ENCODE results near the gene CBLN2.

Gene CBLN2

DNA sequence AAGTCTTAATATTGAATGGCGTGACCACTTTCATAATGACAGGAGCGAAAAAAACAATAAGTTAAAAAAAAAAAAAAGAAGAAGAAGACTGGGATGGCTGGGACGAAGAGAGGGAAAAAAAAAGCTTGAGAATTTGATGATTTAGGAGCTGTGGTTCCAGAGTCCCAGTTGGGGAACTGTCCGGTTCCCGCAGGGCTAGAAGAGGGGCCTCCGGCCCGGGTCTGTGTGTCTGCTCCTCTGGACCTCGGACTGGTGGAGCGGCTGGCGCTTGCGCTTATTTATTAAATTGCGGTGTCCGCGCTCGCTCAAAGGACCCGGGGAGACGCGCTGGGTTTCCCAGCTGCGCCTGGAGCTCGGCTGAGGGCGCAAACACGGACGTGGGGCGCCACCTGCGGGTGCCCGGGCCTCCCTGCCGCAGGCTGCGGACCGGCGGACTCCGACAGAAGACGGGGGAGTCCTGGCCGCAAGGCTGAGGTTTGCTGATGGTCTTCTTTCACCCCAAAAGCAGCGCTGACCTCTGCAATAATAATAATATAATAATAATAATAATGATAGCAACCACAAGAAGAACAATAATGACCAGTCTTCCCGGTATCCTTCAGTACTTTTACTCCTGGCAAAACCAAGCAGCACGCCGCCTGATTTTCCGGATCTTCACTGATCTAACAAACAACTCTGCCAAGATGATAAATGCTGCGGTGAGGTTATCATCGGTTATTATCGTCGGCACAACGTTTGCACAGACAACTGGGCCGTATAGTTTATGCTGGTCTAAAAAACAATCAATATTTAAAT is at the start of gene CBLN2:
Gene CBLN2 (minus strand): TSS at position 251 of the 795 bp plus-strand sequence. CDS start 2,182 bp downstream, outside the sequence.
- no peak for DNase-seq (ENCODE audit: low read depth in 1 of 2, low spot score in 1 of 2)

DNA sequence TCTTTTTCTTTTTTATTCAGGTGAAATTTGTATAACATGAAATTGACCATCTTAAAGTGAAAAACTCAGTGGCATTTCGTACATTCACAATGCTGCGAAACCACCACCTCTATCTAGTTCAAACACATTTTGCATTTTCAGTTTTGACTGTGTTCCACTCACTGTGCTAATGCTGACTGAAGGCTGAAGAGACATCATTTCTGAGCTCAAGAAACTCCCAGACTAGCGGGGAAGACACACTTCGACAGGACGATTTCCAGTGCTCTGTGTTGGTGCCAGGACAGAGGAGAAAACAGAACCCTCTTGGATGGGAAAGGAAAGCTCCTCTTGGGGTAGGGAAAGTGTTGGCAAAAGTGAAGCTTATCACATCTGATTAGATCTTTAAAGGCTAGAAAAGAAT is 44.2 kb upstream of the CBLN2 start:
- DNase-seq (ENCODE audit: low read depth in 1 of 2, low spot score in 1 of 2): no peak

DNA sequence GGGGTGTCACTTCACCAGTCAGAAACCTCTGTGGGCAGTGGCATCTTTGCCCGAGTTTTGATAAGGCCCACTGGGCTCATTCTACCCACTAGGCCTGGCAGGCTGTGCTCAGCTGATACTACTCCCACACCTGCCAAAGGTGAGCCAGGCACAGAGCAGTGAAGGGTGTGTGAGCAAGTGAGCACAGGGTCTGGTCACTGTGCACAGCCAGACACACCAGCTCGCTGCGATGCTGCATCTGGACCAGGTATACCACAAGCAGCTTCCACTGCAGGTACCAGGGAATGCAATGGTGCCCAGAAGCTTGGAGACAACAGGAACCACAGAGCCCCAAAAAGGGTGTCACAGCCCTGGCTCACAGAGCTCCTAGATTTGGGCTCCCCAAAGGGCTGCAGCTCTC is 40.6 kb upstream of the CBLN2 start:
- no peak for DNase-seq (ENCODE audit: low read depth in 1 of 2, low spot score in 1 of 2)

DNA sequence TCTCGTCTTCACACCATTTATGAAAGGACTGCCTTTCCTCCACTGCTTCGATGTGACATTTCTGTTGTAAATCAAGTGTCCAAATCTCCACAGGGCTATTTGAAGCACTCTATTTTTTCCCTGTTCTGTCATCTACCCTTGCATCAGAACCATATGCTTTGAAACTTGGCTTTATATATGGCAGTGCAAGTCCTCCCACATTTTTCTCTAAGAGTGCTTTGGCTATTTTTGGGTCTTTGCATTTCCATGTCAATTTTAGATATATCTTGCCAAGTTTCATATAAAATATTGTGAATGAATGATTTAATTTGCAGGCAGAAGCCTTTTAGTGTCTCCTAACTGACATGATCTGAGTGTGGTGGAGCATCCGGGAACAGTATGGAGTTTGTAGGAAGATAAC is 37.8 kb upstream of the CBLN2 start:
- no peak for DNase-seq (ENCODE audit: low read depth in 1 of 2, low spot score in 1 of 2)

DNA sequence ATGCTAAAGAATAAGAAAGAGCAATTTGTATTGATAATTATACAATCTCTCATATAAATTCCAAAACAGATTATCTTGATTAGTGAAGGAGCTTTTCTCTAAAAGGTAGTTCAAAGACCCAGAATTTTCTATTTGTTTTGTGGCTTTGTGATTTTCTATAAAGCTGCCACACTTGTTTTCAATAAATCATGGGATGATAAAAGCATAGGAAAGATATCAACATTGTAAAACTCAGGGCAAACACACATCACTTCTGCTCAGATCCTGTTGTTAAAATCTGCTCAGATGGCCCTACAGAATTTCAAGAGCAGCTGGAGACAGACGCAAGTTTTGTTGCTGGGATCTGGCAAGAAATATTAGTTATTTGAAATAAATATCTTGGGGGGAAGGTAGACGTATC is 28.8 kb upstream of the CBLN2 start:
- no peak for DNase-seq (ENCODE audit: low read depth in 1 of 2, low spot score in 1 of 2)

DNA sequence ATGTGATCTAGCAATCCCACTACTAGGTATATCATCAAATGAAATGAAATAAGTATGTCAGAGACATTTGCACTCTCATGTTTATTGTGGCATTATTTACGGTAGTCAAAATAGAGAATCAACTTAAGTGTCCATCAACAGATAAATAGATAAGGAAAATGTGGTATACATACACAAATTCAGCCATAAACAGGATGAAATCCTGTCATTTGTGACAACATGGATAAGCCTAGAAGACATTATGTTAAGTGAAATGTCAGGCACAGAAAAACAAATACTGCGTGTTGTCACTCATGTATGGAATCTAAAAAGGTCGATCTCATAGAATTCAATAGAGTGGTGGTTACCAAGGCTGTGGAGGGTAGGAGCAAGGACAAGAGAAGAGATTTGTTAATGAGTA is 22.1 kb upstream of the CBLN2 start:
- no peak for DNase-seq (ENCODE audit: low read depth in 1 of 2, low spot score in 1 of 2)

DNA sequence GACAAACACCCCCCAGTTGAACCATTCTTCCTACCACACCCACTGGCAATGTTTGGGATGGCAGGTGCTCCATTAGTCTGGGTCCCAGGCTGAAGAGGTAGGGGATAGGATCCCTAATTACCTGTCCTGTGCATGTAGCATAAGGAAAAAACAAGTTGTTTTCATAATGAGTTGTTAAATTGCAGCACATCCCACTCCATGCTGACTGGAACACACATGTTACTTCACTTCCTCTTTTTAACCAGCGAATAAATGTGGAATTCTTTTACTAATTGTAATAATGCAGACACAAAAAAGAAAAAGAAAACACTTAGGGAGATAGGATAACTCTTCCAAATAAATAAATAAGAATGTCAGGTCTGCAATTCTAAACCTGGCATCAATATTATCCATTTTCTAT is 11.8 kb upstream of the CBLN2 start:
- DNase-seq (ENCODE audit: low read depth in 1 of 2, low spot score in 1 of 2): no peak

DNA sequence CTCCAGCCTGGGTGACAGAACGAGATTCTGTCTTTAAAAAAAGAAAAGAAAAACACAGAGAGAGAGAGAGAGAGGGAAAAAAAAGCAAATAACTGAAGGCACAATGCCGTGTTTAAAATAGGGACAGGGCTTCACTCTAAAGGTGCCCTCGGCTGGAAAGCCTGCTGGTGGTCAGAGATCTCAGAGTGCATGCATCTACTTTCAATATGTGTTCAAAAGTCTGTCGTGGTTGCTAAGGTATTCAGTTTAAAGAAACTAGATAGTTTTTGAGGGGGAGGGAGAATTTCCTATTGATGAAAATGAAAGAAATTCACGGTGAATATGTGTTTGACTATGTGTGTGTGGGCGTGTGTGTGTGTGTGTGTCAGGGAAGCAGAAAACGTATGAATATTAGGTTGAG is 11.0 kb upstream of the CBLN2 start:
- no peak for DNase-seq (ENCODE audit: low read depth in 1 of 2, low spot score in 1 of 2)

DNA sequence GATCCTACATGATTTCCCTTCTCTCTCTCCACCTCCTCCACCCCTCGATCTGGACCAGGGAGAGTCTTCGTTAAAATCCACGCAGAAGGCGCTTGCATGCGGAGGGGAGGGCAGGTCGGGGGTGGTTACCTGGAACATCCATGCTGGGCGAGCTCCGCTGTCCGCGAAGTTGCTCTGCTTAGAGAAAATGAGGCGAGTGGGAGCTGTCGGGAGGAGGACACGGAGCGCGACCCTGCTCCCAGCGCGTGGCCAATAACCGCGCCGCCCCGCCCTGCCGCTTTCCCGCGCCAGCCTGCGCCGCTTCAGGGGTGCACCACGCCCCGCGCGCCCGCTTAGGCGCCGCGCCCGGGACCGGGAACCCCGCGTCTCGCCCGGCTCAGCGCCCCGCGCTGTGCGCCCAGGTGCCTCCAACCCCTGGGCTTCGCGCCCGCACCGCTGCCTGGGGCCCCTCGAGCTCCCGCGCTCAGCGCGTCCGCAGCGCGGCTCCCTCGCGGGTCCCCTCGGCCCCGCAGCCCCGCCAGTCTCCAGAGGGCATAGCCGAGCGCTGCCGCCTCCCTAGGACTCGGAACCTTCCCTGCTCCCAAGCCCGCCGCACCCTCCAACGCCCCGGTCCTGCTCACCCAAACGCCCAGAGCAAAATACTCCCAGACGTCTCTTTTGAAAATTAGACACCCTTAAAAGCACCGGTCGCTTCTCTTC is 636 bp downstream of the CBLN2 start:
- no peak for DNase-seq (ENCODE audit: low read depth in 1 of 2, low spot score in 1 of 2)

DNA sequence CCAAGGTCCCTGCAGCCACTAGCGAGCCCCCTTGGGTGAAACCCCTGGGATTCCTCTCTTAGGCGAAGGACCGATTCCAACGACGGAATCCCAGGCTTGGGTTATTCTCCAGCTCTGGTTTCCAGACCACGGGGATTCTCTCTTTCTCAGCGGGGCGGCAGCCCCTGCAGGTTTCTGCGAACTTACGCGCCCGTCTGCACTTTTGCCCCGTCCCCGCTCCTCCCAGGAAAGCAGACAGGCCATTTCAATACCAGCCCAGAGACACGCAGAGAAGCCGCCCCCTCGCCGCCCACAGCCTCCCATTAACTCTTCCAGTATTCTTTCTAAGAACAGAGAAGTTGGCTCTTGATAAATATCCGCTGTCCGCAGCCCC is 1.2 kb downstream of the CBLN2 start:
- DNase-seq (ENCODE audit: low read depth in 1 of 2, low spot score in 1 of 2): no peak

DNA sequence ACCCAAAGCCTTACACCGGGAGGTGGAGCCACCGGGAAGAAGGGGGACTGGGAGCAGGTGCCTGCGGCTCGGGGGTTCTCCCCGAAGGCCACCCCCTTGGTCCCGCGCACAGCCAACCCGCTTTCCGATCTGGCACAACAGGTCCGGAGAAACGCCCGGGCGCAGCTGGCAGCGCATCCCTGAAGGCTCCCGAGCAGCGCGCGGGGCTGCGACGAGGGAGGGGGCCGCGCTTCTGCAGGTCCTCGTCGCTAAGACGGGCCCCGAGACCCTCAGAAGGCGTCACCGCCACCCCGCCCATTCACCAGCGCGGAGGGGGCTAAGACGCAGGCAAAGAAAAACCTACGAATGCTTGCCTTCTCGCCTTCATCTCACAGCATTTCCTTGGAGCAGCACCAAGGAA is 1.8 kb downstream of the CBLN2 start:
- DNase-seq (ENCODE audit: low read depth in 1 of 2, low spot score in 1 of 2): no peak

DNA sequence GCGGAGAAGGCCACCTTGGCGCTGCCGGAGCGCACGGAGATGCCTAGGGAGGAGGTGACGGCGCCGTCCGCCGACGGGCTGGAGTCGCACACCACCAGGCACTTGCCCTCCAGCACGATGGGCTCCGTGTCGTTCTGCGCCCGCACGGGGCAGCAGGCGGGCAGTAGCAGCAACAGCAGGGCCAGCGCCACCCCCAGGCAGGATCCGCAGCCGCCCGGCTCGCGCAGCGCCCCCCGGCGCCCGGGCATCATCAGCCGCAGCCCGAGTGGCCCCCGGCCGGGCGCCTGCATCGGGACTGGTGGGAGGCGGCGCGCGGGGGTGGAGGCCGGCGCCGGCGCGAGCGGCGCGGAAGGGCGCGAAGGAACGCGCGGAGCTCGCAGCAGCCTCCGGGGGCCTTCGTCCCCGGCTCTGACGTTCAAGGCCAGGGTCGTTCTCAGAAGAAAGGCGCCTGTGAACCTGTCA is 2.2 kb downstream of the CBLN2 start:
- DNase-seq (ENCODE audit: low read depth in 1 of 2, low spot score in 1 of 2): no peak

DNA sequence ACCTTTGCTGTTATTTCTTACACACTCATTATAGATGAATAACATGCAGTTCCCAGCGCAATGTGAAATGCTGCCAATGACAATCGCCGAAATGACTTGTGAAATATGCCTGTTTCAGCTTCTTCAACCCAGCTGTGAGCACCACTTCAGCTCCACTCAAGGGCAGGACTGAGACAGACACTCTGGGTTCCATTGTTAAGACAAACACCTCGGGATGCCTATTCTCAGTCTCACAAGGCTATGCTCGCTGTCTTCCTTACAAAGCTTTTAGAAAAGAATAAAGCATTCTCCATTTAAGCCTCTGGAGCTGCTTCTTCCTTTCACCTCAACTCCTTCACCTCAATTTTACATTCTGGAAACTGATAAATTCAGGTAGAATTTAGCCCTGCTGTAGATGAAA is 4.2 kb downstream of the CBLN2 start:
- DNase-seq (ENCODE audit: low read depth in 1 of 2, low spot score in 1 of 2): no peak

DNA sequence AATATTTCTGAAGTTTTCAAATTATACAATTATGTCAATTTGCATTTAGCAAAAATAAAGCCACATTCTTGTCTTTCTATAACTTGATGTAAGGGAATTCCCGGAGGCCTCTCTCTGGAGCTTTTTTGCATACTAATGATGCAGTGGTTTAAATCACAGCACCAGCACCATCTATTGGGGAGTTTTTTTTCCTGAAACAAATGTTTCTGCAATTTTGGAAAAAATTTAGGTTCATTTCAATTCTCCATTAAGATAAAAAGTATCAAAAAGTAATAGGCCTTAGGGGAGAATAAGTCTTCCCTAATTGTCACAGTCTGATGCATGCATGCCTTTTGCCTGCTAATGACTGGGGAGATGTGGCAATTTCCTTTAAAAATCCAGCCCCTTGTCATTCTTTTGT is 13.5 kb downstream of the CBLN2 start:
- no peak for DNase-seq (ENCODE audit: low read depth in 1 of 2, low spot score in 1 of 2)

DNA sequence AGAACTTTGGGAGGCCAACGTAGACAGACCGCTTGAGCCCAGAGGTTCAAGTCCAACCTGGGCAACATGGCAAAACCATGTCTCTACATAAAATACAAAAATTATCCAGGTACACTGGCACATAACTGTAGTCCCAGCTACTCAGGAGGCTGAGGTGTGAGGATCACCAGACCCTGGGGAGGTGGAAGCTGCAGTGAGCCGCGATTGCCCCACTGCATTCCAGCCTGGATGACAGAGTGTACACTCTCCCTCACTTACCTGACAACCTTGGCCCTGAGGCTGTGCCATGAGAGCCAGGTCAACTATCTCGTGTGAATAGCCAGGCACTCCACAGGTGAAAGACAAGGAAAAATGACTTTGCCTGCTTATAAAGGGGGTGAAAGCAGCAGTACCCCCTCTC is 39.3 kb downstream of the CBLN2 start:
- DNase-seq (ENCODE audit: low read depth in 1 of 2, low spot score in 1 of 2): no peak

DNA sequence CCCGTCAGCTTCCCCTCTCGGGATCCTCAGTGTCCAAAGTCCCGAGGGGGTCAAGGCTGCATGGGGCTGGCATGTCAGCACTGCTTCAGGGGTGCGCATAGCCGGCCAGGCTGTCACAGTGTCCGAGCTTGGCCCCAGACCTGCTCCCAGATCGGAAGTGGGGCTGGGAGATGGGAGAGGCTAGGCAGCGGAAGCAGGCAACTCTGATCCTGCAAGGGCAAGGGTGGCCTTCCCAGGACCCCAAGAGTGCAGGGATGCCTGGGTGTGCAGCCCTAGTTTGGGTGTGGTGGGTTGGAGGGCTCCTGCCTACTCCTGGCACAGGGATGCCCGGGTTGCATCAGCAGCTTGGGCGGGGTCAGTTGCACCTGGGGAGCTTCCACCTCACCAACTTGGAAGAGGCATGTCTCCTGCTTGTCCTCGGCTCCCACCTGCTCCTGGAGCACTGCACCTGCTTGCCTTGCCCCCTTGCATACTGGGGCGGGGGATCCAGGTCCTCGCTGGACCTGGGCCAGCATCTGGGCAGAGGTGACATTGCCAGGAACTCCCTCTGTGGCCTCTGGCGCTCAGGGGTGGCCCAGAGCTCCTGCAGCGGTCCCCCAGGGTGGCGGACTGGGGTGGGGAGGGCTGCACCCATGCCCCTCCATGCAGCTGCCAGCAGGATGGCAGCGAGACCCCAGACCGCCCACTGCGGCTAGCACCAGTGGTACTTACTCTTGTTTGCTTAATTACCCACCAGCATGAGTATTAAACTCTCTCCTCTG is 41.3 kb downstream of the CBLN2 start:
- no peak for DNase-seq (ENCODE audit: low read depth in 1 of 2, low spot score in 1 of 2)

DNA sequence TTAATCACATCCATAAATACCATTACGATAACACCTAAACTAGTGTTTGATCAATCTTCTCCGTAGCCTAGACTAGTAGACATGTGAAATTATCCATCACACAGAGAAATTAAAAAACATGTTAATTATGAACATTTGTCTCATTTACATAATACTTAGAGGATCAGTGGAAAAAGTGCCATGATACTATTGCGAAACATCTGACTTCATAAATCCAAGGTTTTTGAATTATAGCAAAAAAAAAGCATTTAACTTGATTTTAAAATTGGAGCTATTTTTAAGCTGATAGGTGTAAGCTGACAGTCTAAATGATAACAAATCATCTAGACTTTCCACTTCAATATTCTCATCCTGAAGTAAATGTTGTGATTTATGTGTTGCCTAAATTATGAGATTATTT is 51.6 kb downstream of the CBLN2 start:
- no peak for DNase-seq (ENCODE audit: low read depth in 1 of 2, low spot score in 1 of 2)

Data from activated CD4-positive, alpha-beta T cell treated with anti-CD3 and anti-CD28 coated beads, Interleukin-2, amount 50 U/mL, for 24 hours (primary cell).